Uterus (tissue), 4 donors: ENCODE measurements around the gene ZNF853. TPM values are rescaled to one million over a fixed set of nuclear protein-coding genes. Genes with fewer than 3 reads are reported as not detected.
A peak's percentile ranks its signal among the peaks of the same experiment; 100 is the strongest.
"Not testable (repeated sequence)": the region's sequence is repeated elsewhere in the genome, so short reads cannot be mapped to it uniquely, and the experiment has no call there.

Experiments used
- DNase-seq, 2 donors: peaks; one replicate each; pipeline ENCODE4 v3.0.0-alpha.2; 2019 to 2020
- H3K27ac ChIP-seq, 2 donors: fragments of 200-600 bp; sonication (generic); 1 replicate in 1 of 2; 2 replicates in 1 of 2; pipeline ENCODE4 v1.5.1; 2016 to 2018
- H3K27me3 ChIP-seq, 2 donors: fragments of 200-600 bp; sonication (generic); one replicate each; pipeline ENCODE4 v1.5.1; 2018 to 2019; ENCODE audit warnings: control low read depth in 1 of 2
- H3K36me3 ChIP-seq, 2 donors: fragments of 200-600 bp; sonication (generic); one replicate each; pipeline ENCODE4 v1.5.1; 2019; ENCODE audit warnings: control low read depth in 1 of 2
- H3K4me1 ChIP-seq, 2 donors: fragments of 200-600 bp; sonication (generic); one replicate each; pipeline ENCODE4 v1.5.1; 2018 to 2019; ENCODE audit warnings: control low read depth in 1 of 2
- H3K4me3 ChIP-seq, 2 donors: fragments of 200-600 bp; sonication (generic); 1 replicate in 1 of 2; 2 replicates in 1 of 2; pipeline ENCODE4 v1.5.1; 2018 to 2019; ENCODE audit warnings: mild to moderate bottlenecking in 1 of 2
- H3K9me3 ChIP-seq, 2 donors: fragments of 200-600 bp; sonication (generic); one replicate each; pipeline ENCODE4 v1.5.1; 2019; ENCODE audit warnings: control low read depth in 1 of 2
- CTCF ChIP-seq, 4 experiments: fragments of 200-600 bp in 2 of 4; fragments of 450-650 bp in 2 of 4; sonication (generic) in 2 of 4; IDR thresholded peaks; one replicate each; pipeline ENCODE4 v1.5.1; 2016 to 2019; ENCODE audit warnings: antibody characterized with exemption in 4 of 4, mild to moderate bottlenecking in 2 of 4, moderate library complexity in 1 of 4
- POLR2A ChIP-seq, 2 donors: fragments of 450-650 bp; IDR thresholded peaks; one replicate each; pipeline ENCODE4 v1.6.1; 2016; ENCODE audit warnings: antibody characterized with exemption in 2 of 2, mild to moderate bottlenecking in 1 of 2, moderate library complexity in 1 of 2
- intact Hi-C: fragments of 100-400 bp; cut with DNase I; formaldehyde crosslinking; loops from one replicate; pipeline ENCODE4 v1.15.1; 2023; ENCODE audit warnings: low total_unique reads
- total RNA-seq, 4 donors: library from RNA; depleted of rRNA in 3 of 4; stranded (reverse); fragments of >200 nt in 3 of 4; gene quantifications; one replicate each; pipeline versions ENCODE4 v1.1.0 to v1.2.4, GENCODE V29; 2014 to 2023
- donor health status: DM: yes; HTN: yes; CAD: no.

ZNF853 gene
- total RNA-seq, 4 donors from 2014 or later = 0.88 to 20.7 (median 11.8) TPM

GRCh38 chr7:6575281-6576023, 40.0 kb upstream of the ZNF853 start:
- no peak overlapping the region for H3K27ac ChIP-seq
- no peaks in the 10 kb centered on the region for H3K27me3 ChIP-seq
- no peak for DNase-seq
- no peak overlapping the region for H3K4me3 ChIP-seq
- H3K9me3 ChIP-seq = no peaks in the 10 kb centered on the region
- H3K36me3 ChIP-seq = no peaks in the 10 kb centered on the region
- H3K4me1 ChIP-seq = no peaks in the 10 kb centered on the region
- TF ChIP-seq CTCF (IDR thresholded peaks at IDR 0.05) (no peak), POLR2A (IDR thresholded peaks at IDR 0.05) (no peak)
- intact Hi-C loops = no loop called here

- DNase-seq = no peak
- Histone ChIP-seq H3K9me3 (no peaks in the 10 kb centered on the region), H3K4me3 (peak overlapping the region; percentile 60 to 93), H3K4me1 (no peaks in the 10 kb centered on the region), H3K27me3 (no peaks in the 10 kb centered on the region), H3K36me3 (no peaks in the 10 kb centered on the region), H3K27ac (peak overlapping the region in 1 of 2 donors; percentile 95)
- TF ChIP-seq POLR2A (IDR thresholded peaks at IDR 0.05) = no peak
- no peak for TF ChIP-seq CTCF (IDR thresholded peaks at IDR 0.05)
- intact Hi-C loops = no loop called here
Measured at GRCh38 chr7:6576024-6576866, 39.2 kb upstream of the ZNF853 start.

- H3K36me3 ChIP-seq, DNase-seq, H3K4me1 ChIP-seq, H3K9me3 ChIP-seq, intact Hi-C loops, H3K27me3 ChIP-seq: not testable (repeated sequence)
- Histone ChIP-seq H3K27ac (peak overlapping the region; percentile 88 to 95), H3K4me3 (peak overlapping the region; percentile 60 to 93)
Measured at GRCh38 chr7:6576867-6577368, 38.5 kb upstream of the ZNF853 start.

- H3K4me1 ChIP-seq = no peaks in the 10 kb centered on the region
- peak within 1 kb of the TSS; percentile 88 to 95 for H3K27ac ChIP-seq
- TF ChIP-seq POLR2A (IDR thresholded peaks at IDR 0.05) (peak; percentile 79 to 95), CTCF (IDR thresholded peaks at IDR 0.05) (peak in 1 of 4 experiments; percentile 15)
- H3K9me3 ChIP-seq = no peaks in the 10 kb centered on the region
- intact Hi-C loops = no loop called here
- peak; percentile 77 to 88 for DNase-seq
- peak within 1 kb of the TSS; percentile 60 to 93 for H3K4me3 ChIP-seq
- no peaks in the 10 kb centered on the region for H3K36me3 ChIP-seq
- H3K27me3 ChIP-seq = no peaks in the 10 kb centered on the region
Measured at GRCh38 chr7:6577369-6578113, 37.9 kb upstream of the ZNF853 start, which contains the start of gene ZDHHC4. TSS of gene ZDHHC4 (plus strand) at chr7:6577454. CDS start at chr7:6580562, 3,108 bp downstream.
